Glutamatergic neuron (in vitro differentiated cells): ENCODE data around the gene EPHB2. TPM values are rescaled to one million over a fixed set of nuclear protein-coding genes. Genes with fewer than 3 reads are reported as not detected.

Experiments
- DNase-seq: peaks from one replicate; pipeline ENCODE4 v3.0.0; 2022
- H3K27ac Mint-ChIP-seq: one replicate; pipeline ENCODE4 v1.8.0; 2020; ENCODE audit warnings: mild to moderate bottlenecking, mixed read lengths, inconsistent platforms; ENCODE audit not compliant: unreplicated experiment
- H3K27me3 Mint-ChIP-seq: one replicate; pipeline ENCODE4 v1.8.0; 2020; ENCODE audit warnings: mild to moderate bottlenecking, moderate library complexity, mixed read lengths, inconsistent platforms; ENCODE audit not compliant: unreplicated experiment
- H3K36me3 Mint-ChIP-seq: one replicate; pipeline ENCODE4 v1.8.0; 2020; ENCODE audit warnings: mild to moderate bottlenecking, mixed read lengths, inconsistent platforms; ENCODE audit not compliant: unreplicated experiment
- H3K4me1 Mint-ChIP-seq: one replicate; pipeline ENCODE4 v1.8.0; 2020; ENCODE audit warnings: mild to moderate bottlenecking, low read depth, mixed read lengths, inconsistent platforms; ENCODE audit not compliant: unreplicated experiment
- H3K4me3 Mint-ChIP-seq: one replicate; pipeline ENCODE4 v1.8.0; 2020; ENCODE audit warnings: mild to moderate bottlenecking, mixed read lengths, inconsistent platforms; ENCODE audit not compliant: unreplicated experiment
- H3K9me3 Mint-ChIP-seq: one replicate; pipeline ENCODE4 v1.8.0; 2020; ENCODE audit warnings: mild to moderate bottlenecking, moderate library complexity, mixed read lengths, inconsistent platforms; ENCODE audit not compliant: unreplicated experiment
- CTCF ChIP-seq: fragments of 200-600 bp; sonication (generic); IDR thresholded peaks from one replicate; pipeline ENCODE4 v1.5.0; 2021; ENCODE audit not compliant: partially characterized antibody, unreplicated experiment
- total RNA-seq: library from RNA; stranded (reverse); fragmentation: NEBNext Ultra II Directional; extraction: Animal tissue kit (Norgen Biotek cat#: 25700); gene quantifications from one replicate; pipeline ENCODE4 v1.2.1, GENCODE V29; 2021; ENCODE audit not compliant: unreplicated experiment

EPHB2 gene
- total RNA-seq, 1 donor from 2014 or later = 93.0 TPM

DNA sequence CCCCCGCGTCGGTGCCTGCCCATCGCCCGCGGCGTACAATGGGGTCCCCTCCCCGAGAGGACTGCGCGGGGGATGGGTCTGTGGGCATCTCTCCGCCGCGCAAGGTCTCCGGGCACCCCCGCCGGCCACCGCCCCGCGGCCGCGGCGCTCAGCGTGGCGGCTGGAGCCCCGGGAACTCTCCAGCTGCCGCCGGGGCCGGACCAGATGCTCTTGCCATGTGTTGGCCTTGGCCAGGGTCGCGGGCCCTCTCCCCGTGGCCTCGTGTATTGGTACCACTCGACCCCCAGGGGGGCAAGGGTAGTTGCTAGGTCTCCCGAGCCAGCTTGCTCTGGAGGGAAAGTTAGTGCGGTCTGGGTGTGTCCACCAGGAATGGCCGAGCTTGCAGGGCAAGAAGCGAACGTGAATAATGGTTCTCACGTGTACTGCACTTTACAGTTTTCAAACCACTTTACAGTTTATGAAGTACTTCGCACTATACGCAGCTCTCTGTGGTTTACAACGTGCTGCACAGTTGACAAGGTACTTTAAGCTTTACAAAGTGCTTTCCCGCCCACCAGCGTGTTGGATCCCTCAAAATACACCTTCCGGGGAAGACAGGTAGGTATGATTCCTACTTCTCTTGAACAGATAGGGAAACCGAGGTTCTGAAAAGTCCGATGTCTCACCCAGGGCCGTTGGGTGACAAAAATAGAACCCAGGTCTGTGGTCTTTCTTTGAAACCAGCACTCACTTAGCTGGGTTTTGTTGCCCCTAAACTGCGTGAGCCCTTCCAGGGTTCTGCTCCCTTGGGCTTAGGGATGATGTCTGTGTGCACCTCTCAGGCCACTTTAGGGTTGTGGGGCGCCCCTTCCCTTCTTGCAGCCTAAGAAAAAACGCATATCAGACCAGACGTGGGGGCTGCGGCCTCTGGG, 1.2 kb downstream of the EPHB2 start:
- no peak for TF ChIP-seq CTCF
- DNase-seq = peak; percentile 49
- peak overlapping the region; percentile 89 for H3K27ac Mint-ChIP-seq
- peaks cover 10% of the 10 kb centered on the region for H3K9me3 Mint-ChIP-seq
- H3K27me3 Mint-ChIP-seq = peaks cover 8% of the 10 kb centered on the region
- no peaks in the 10 kb centered on the region for H3K36me3 Mint-ChIP-seq
- peak overlapping the region; percentile 81 for H3K4me3 Mint-ChIP-seq
- H3K4me1 Mint-ChIP-seq = peaks cover 29% of the 10 kb centered on the region

- no peaks in the 10 kb centered on the region for H3K36me3 Mint-ChIP-seq
- no peak for DNase-seq
- peaks cover 8% of the 10 kb centered on the region for H3K27me3 Mint-ChIP-seq
- TF ChIP-seq CTCF = no peak
- peaks cover 10% of the 10 kb centered on the region for H3K9me3 Mint-ChIP-seq
- peak overlapping the region; percentile 81 for H3K4me3 Mint-ChIP-seq
- H3K27ac Mint-ChIP-seq = peak overlapping the region; percentile 33
- H3K4me1 Mint-ChIP-seq = peaks cover 33% of the 10 kb centered on the region
Measured at GRCh38 chr1:22712502-22713271, 2.0 kb downstream of the EPHB2 start.

DNA sequence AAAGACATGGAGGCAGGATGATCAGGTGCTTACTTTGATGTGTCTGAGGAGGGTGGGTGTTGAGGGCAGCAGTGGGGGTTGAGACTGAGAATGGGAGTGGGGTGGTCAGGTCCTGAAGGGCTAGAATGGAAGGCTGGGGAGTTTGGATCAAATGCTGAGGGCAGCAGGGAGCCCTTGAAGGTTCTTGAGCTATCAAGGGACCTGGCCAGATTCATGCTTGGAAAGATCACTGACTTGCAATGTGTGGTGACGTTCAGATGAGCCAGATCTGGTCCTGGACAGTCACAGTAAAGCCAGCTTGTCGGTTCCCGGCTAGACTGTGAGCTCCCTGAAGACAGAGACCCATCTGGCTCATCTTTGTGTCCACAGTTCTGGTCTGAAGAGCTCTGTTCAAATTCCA, 3.8 kb downstream of the EPHB2 start:
- no peak for TF ChIP-seq CTCF
- DNase-seq = no peak
- peaks cover 8% of the 10 kb centered on the region for H3K9me3 Mint-ChIP-seq
- peaks cover 5% of the 10 kb centered on the region for H3K27me3 Mint-ChIP-seq
- peak overlapping the region; percentile 81 for H3K4me3 Mint-ChIP-seq
- H3K36me3 Mint-ChIP-seq = no peaks in the 10 kb centered on the region
- peaks cover 33% of the 10 kb centered on the region for H3K4me1 Mint-ChIP-seq
- H3K27ac Mint-ChIP-seq = peak overlapping the region; percentile 65

- peaks cover 31% of the 10 kb centered on the region for H3K4me1 Mint-ChIP-seq
- no peak overlapping the region for H3K27ac Mint-ChIP-seq
- no peaks in the 10 kb centered on the region for H3K36me3 Mint-ChIP-seq
- H3K4me3 Mint-ChIP-seq = no peak overlapping the region
- peaks cover 5% of the 10 kb centered on the region for H3K27me3 Mint-ChIP-seq
- DNase-seq = no peak
- TF ChIP-seq CTCF = no peak
- peaks cover 3% of the 10 kb centered on the region for H3K9me3 Mint-ChIP-seq
Measured at GRCh38 chr1:22717037-22717760, 6.6 kb downstream of the EPHB2 start.
